Measurements from ENCODE around the gene PPP2R5C. TPM values are rescaled to one million over a fixed set of nuclear protein-coding genes. Genes with fewer than 3 reads are reported as not detected.

The PPP2R5C gene
- total RNA-seq, 1 experiment from 2014 or later: 93.0 TPM

GRCh38 chr14:101762530-101763101 lies 1.1 kb downstream of the PPP2R5C start:
- H3K36me3 Mint-ChIP-seq (ENCODE audit: insufficient read depth in 1 of 3, low read depth in 3 of 3): peaks cover 0 to 8% (median 6%) of the 10 kb centered on the region in 3 experiments; a peak in 3 of 7 replicates
- Histone ChIP-seq H2BK5ac (ENCODE audit: insufficient read length, low read length) (no peak overlapping the region), H4K91ac (ENCODE audit: insufficient read length, low read depth, low read length) (no peak overlapping the region), H3K23ac (ENCODE audit: insufficient read length, low read depth, low read length) (no peak overlapping the region), H3K27ac (ENCODE audit: insufficient read length, low read depth, low read length) (no peak overlapping the region), H4K8ac (replicated peaks; ENCODE audit: insufficient read length, low read depth, low read length) (no peak overlapping the region), H3K79me2 (ENCODE audit: insufficient read depth, low read length) (no peaks in the 10 kb centered on the region), H3K27me3 (ENCODE audit: insufficient read depth, low read length) (peaks cover 4% of the 10 kb centered on the region; the same call in 1 of the 2 replicates), H3K4me2 (ENCODE audit: insufficient read depth, insufficient read length, low read length) (peak overlapping the region; percentile 56), H4K5ac (ENCODE audit: insufficient read length, low read depth, low read length) (no peak overlapping the region), H3K9me3 (ENCODE audit: control insufficient read depth, low read depth, low read length) (no peaks in the 10 kb centered on the region), H3T11ph (ENCODE audit: low read length) (no peak overlapping the region), H2BK15ac (ENCODE audit: low read depth, low read length) (no peak overlapping the region), H3K79me1 (ENCODE audit: insufficient read depth, low read depth, low read length, poor library complexity, severe bottlenecking) (no peaks in the 10 kb centered on the region), H3K9ac (ENCODE audit: extremely low read depth, insufficient read length, low read length) (no peak overlapping the region), H2AK5ac (ENCODE audit: insufficient read length, low read length) (no peak overlapping the region), H3K56ac (ENCODE audit: insufficient read length, low read depth, low read length) (no peak overlapping the region), H2BK120ac (ENCODE audit: low read depth, low read length, poor library complexity, severe bottlenecking) (no peak overlapping the region), H3K18ac (ENCODE audit: insufficient read length, low read depth, low read length) (no peak overlapping the region), H3K4me1 (ENCODE audit: insufficient read depth, low read length) (no peaks in the 10 kb centered on the region), H3K4ac (ENCODE audit: low read depth, low read length) (no peak overlapping the region), H2AFZ (ENCODE audit: low read length) (no peak overlapping the region), H4K20me1 (ENCODE audit: control insufficient read depth, insufficient read depth, insufficient read length) (no peaks in the 10 kb centered on the region), H2BK12ac (ENCODE audit: insufficient read length, low read depth, low read length) (no peak overlapping the region), H3K23me2 (ENCODE audit: insufficient read length, low read depth, low read length, poor library complexity, severe bottlenecking) (peaks cover 8% of the 10 kb centered on the region), H3K14ac (ENCODE audit: insufficient read depth, low read length) (no peak overlapping the region), H2BK20ac (ENCODE audit: low read depth, low read length, poor library complexity, severe bottlenecking) (no peak overlapping the region)
- H3K4me1 Mint-ChIP-seq: peaks cover 11% of the 10 kb centered on the region in 2 experiments
- H3K4me3 Mint-ChIP-seq: peak overlapping the region; percentile 84 to 95
- WGBS (ENCODE audit: extremely low coverage, insufficient read length, low lambda C conversion rate): no CpG with 5 or more reads among the region's 4 CpGs
- H3K9me3 Mint-ChIP-seq: no peaks in the 10 kb centered on the region
- H3K27ac Mint-ChIP-seq: no peak overlapping the region
- TF ChIP-seq, protein P1, sequence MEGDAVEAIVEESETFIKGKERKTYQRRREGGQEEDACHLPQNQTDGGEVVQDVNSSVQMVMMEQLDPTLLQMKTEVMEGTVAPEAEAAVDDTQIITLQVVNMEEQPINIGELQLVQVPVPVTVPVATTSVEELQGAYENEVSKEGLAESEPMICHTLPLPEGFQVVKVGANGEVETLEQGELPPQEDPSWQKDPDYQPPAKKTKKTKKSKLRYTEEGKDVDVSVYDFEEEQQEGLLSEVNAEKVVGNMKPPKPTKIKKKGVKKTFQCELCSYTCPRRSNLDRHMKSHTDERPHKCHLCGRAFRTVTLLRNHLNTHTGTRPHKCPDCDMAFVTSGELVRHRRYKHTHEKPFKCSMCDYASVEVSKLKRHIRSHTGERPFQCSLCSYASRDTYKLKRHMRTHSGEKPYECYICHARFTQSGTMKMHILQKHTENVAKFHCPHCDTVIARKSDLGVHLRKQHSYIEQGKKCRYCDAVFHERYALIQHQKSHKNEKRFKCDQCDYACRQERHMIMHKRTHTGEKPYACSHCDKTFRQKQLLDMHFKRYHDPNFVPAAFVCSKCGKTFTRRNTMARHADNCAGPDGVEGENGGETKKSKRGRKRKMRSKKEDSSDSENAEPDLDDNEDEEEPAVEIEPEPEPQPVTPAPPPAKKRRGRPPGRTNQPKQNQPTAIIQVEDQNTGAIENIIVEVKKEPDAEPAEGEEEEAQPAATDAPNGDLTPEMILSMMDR (conservative IDR thresholded peaks at IDR 0.05): no peak
- DNase-seq: no peak
- peaks cover 34% of the 10 kb centered on the region for H3K27me3 Mint-ChIP-seq (ENCODE audit: low read depth)
